GM19043 (cell line): ENCODE measurements around the gene CBFA2T2.
"Not testable (repeated sequence)": the region's sequence is repeated elsewhere in the genome, so short reads cannot be mapped to it uniquely, and the experiment has no call there.

Source experiments
- ATAC-seq: cut with Tn5 transposase; IDR thresholded peaks from one replicate; pipeline ENCODE4 v1.9.1; 2021; ENCODE audit warnings: low read depth; ENCODE audit not compliant: unreplicated experiment

Gene CBFA2T2

DNA sequence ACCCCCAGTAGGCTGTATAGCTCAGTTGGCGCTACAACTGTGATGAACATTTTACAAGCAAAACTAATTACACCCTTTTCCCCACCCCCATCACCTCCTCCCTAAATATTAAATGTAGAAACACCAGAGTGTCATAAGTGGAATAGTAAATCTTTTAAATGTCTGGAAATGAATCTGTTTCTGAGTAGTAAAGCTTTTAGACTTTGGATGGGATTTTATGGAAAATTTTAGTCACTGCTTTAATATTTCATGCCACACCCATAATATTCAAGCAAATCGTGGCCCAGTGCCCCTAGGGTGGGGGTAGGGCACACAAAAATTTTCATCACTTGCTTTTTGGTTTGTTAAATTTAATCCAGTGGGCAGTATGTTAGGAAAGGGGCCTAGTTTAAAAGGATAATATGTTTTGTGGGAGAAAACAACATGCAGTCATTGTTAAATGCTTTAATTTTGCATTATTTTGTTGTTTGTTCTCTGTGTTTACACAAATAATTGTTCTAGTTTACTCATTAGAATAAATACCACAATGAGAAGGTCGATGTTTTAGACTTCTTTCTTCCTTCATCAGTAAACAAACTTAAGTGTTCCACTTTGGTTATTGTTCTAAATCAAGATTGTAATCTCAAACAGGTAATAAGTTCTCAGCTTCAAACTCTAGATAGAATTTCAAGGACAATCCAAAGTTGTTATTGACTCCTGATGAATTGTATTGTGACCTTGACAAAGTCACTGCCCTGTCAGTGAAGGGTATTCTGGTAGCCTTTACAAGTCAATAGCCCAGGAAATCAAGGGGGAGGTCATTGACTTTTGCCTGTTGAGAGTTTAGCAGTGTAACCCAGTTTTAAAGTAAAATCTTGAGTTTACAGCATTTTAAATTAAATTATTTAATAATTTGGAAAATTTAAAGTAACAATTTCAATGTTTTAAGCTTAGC, 79.2 kb downstream of the CBFA2T2 start:
- no peak for ATAC-seq

DNA sequence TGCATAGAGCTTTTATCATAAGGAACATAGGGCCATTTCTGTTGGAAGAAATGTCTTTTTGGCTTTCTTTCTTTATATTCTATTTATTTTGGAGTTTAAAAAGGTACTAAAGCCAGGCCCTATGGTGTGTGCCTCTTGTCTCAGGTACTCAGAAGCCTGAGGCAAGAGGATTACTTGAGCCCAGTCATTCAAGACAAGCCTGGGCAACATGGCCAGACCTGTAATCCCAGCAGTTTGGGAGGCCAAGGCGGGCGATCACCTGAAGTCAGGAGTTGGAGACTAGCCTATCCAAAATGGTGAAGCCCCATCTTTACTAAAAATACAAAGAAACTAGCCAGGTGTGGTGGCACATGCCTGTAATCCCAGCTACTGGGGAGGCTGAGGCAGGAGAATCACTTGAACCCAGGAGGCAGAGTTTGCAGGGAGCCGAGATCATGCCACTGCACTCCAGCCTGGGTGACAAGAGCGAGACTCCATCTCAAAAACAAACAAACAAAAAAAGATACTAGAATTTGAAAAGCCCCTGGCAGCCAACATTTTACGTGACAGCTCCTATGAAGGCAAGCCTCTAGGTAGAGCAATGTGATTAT, 80.0 kb downstream of the CBFA2T2 start:
- ATAC-seq, result no peak

GRCh38 chr20:33570743-33571142, 80.8 kb downstream of the CBFA2T2 start:
- no peak for ATAC-seq

DNA sequence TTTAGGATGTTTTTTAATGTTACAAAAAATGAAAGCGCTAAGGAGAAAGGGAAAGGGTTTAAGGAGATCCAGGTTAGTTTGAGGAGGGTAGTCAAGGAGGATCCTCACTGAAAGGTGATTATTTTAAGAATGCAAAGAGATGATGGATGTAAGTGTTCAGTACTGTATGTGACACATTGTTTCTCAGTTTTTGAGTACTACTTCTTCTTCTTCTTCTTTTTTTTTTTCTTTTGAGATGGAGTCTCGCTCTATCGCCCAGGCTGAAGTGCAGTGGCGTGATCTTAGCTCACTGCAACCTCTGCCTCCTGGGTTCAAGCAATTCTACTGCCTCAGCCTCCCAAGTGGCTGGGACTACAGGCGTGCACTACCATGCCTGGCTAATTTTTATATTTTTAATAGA, 83.4 kb downstream of the CBFA2T2 start:
- not testable (repeated sequence) for ATAC-seq

DNA sequence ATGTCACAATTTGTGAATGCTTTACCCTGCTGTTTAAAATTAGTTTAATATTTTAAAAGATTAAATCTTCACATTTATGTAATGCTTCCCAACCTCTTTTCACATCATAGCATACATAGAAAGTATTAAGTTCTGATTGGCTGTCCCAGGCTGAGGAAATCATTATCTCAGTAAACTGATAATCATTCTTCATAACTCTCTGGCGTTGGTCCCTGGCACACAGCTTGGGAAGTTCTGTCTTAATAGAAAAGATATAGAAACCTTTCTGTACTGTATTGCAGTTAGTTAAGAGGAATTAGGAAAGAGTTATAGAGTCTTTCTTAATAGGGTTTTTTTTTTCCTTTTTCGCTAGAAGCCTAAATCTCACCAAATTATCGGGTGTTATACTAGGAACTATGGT, 85.4 kb downstream of the CBFA2T2 start:
- ATAC-seq, result no peak

- no peak for ATAC-seq
Observed at GRCh38 chr20:33576432-33577125, 86.7 kb downstream of the CBFA2T2 start.

DNA sequence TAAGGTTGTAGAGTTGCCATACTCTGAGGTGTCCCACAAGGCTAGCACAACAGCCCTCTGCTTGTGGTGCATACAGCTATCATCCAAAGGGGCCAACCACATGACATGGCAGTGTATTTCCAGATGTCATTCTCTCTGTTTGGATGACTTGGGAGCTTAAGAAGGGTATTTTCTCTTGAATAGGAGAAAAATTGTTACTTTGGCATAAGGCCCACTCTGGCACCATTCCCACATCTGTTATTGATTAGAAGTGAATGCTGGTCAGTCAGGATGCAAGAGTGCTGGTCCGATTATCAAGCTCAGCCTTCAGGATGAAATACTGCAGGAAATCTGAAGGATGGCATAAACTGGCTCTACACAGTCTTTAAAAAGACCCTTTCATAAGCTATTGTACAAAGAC, 88.6 kb downstream of the CBFA2T2 start:
- no peak for ATAC-seq

DNA sequence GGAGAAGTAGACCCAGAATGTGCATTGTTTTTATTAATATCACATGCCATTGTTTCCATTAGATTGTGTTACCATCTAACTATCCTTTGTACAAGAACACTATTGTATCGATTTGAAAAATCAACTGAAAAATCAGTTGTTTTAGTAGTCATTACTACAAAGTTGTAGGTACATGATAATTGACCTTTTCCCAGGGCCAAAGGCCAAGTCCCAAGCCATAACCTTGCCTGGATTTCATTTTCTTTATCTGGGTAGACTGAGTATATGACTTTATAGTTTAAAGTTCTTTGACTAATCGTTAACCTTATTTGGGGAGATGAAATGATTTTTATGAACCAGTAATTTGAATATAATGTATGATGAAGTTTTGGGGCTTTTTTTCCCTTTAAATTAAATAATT, 93.2 kb downstream of the CBFA2T2 start:
- no peak for ATAC-seq

DNA sequence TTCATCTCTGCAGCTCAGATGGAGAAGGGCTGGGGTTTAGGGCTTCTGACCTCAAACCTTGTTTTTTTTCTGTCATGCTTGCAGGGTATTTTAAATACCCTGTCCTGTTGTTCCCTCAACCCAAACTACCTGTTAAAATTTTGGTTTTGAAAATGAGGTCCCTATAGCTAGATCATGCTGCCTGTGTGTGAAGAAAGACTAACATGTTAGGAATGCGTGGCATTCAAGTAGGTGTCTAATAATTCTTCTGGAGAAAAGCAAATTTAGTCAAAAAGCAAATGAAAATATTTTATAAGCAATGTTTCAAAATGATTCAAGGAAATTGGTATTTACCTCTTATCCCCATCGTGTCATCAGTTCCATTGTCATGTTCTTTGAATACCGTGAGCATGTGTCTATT, 95.1 kb downstream of the CBFA2T2 start:
- no peak for ATAC-seq

DNA sequence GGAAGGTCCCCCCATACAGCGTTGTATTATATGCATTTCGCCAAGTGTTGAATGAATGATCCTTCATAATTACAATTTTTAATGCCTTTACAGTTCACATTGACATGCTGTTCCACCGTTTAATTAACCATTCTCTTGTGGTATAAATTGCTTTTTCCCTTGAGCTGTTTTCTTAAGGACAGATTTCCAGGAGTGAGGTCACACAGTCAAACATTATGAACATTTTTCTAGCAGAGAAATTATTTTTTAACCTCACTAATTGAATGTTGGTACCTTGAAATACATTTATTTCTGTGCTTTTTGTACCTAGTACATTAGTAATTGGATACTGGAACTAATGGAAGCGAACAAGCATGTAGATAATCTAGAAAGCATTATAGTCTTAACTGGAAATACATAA, 95.5 kb downstream of the CBFA2T2 start:
- ATAC-seq, result no peak

GRCh38 chr20:33589059-33589458, 99.2 kb downstream of the CBFA2T2 start:
- no peak for ATAC-seq

GRCh38 chr20:33591901-33592300, 102.0 kb downstream of the CBFA2T2 start:
- ATAC-seq, result not testable (repeated sequence)

DNA sequence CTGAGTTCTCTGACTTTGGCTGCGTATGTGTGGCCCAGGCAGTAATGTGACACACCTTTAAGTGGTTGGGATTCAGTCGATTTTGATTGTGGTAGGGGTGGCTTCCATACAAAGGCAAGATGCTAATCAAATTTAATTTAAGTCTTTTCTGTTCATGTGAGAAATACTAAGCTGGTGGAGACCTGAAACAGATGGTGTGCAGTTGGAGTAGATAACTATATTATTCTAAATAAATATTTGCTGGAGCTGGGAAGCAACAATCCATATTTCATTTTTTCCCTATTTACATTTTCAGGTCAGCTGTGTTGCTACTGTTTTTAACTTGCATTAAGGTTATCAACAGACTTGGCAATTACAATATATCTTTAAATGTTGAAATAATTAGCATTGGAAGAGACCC, 104.8 kb downstream of the CBFA2T2 start:
- ATAC-seq, result no peak

DNA sequence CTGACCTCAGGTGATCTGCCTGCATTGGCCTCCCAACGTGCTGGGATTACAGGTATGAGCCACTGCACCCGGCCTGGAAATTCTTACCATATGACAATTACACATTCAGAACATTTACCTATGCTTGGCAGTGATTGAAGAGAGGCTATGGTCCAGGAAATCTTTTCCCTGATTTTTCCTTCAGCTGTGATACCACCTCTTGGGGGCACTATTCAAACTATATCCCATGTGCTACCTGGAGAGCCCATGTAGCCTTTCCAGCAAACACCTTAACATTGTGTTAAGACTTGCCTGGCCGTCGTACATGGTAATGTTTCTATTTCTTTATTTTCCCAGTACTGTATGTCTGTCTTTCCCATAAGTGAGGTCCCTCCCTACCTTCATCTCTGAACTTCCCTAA, 110.5 kb downstream of the CBFA2T2 start:
- no peak for ATAC-seq

DNA sequence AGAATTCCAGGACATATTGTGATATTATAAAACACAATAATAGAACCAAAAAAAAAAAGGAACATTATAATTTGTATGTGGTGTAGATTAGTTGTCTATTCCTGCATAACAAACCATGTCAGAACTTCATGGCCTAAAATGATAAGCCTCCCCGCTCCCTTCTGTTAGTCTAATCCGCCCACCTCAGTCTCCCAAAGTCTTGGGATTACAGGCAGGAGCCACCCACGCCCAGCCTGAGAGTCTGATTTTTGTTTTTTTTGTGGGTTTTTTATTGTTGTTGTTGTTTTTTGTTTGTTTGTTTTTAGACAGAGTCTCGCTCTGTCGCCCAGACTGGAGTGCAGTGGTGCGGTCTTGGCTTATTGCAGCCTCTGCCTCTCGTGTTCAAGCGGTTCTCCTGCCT, 111.1 kb downstream of the CBFA2T2 start:
- no peak for ATAC-seq

- ATAC-seq, result no peak
Observed at GRCh38 chr20:33601861-33602260, 112.0 kb downstream of the CBFA2T2 start.

DNA sequence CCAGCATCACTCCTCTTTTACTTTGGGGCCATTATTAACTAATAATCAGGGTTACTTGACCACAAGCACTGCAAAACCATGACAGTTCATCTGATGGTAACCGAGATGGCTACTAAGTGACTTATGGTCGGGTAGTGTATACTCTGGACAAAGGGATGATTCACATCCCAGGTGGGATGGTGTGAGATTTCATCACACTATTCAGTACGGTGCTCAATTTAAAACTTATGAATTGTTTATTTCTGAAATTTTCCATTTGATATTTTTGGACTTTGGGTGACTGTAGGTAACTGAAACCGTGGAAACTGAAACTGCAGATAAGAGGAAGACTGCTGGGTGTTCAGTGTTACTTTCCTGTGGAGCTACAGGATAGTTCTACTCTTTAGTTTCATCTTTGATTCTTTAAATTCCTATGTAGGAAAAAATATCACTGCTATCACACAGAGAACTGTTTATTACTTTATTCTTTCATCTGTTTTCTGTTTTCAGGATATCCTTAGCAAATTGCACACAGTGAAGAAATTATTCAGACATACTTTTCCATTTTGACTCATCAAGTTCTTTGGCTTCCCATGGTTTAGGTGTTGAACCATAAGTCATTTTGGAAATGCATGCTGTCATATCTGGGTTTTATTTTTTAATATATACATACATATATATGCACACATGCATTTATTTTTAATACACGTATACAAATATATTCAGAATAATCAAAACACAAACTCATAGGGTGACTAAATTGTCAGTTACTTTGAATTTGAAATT, 113.1 kb downstream of the CBFA2T2 start:
- no peak for ATAC-seq

DNA sequence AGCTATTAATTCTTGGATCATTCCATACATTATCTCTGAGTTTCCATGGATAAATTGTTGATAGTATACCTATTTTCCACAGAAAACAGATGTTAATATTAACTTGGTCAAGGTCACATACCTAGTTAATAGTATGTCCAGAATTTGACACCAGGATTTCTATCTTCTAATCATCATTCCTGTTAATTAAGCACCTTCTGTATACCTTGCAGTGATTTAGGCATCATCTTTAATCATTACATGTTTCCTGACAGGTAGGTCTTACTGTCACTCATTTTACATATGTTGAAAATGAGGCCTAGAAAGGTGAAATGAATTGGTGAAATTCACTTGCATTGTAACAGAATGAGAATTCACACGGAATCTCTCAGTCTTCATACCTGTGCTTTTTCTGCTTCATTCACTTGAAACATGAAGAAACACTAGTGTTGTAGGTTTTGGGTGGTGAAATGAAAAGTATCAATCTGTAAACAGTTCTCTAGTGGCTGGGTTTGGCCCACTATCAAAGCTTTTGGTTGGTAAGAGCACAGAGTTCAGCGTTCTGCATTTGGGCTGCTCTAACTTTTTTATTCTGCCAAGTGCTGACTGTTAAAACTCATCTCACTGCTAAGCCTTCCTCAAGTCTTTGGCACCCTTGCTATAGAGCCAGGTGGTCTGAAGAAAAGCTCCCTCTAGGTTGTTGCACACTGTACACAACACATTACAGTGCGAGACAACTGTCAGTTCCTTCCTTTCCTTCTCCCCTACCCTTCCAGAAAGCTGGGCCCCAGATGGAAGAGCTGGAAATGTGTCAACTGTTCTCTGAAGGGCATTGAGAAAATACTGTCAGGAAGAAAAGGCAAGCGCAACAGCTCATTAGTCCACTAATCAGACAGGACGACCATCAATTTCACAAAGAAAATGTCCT, 114.4 kb downstream of the CBFA2T2 start:
- no peak for ATAC-seq

- ATAC-seq, result no peak
Observed at GRCh38 chr20:33604991-33605370, 115.1 kb downstream of the CBFA2T2 start.
